RPMI7951 (cell line): Measurements from ENCODE around the gene GFRA4. TPM values are rescaled to one million over a fixed set of nuclear protein-coding genes. Genes with fewer than 3 reads are reported as not detected.

Experiments
- DNase-seq: peaks from one replicate; pipeline ENCODE4 v3.0.0-alpha.2; 2012; ENCODE audit warnings: low read depth
- total RNA-seq: library from RNA; depleted of rRNA; stranded (reverse); fragments of >200 nt; shearing (Covaris generic); gene quantifications from 2 replicates; pipeline ENCODE4 v1.2.3, GENCODE V29; 2014; rRNA removed

The GFRA4 gene
- total RNA-seq, result not detected in 2 replicates

GRCh38 chr20:3663031-3663701 lies at the start of gene GFRA4:
GFRA4 (minus strand) TSS chr20:3663399; CDS start chr20:3663399, 0 bp downstream.
- no peak for DNase-seq

- no peak for DNase-seq
Observed at GRCh38 chr20:3712279-3712873, 49.2 kb upstream of the GFRA4 start, which contains the start of gene SIGLEC1. SIGLEC1 (minus strand) TSS chr20:3712600; CDS start chr20:3707128, 5,472 bp downstream.

GRCh38 chr20:3711484-3711941 lies 48.3 kb upstream of the GFRA4 start:
- DNase-seq, result no peak

GRCh38 chr20:3710703-3711483 lies 47.7 kb upstream of the GFRA4 start:
- peak; percentile 50 for DNase-seq

- no peak for DNase-seq
Observed at GRCh38 chr20:3710011-3710466, 46.8 kb upstream of the GFRA4 start.

GRCh38 chr20:3707508-3707899 lies 44.3 kb upstream of the GFRA4 start:
- DNase-seq, result no peak

GRCh38 chr20:3706774-3707507 lies 43.7 kb upstream of the GFRA4 start:
- peak; percentile 34 for DNase-seq

GRCh38 chr20:3705970-3706739 lies 43.0 kb upstream of the GFRA4 start:
- no peak for DNase-seq

- no peak for DNase-seq
Observed at GRCh38 chr20:3705491-3705969, 42.3 kb upstream of the GFRA4 start.

- peak; percentile 31 for DNase-seq
Observed at GRCh38 chr20:3704087-3704486, 40.9 kb upstream of the GFRA4 start.

GRCh38 chr20:3702611-3703391 lies 39.6 kb upstream of the GFRA4 start:
- DNase-seq, result no peak

- DNase-seq, result no peak
Observed at GRCh38 chr20:3701061-3701998, 38.1 kb upstream of the GFRA4 start.

- no peak for DNase-seq
Observed at GRCh38 chr20:3699037-3699436, 35.8 kb upstream of the GFRA4 start.

- DNase-seq, result no peak
Observed at GRCh38 chr20:3698591-3699001, 35.4 kb upstream of the GFRA4 start.

GRCh38 chr20:3697588-3698305 lies 34.5 kb upstream of the GFRA4 start:
- peak; percentile 32 for DNase-seq

- no peak for DNase-seq
Observed at GRCh38 chr20:3696745-3697587, 33.8 kb upstream of the GFRA4 start.

- DNase-seq, result peak; percentile 22
Observed at GRCh38 chr20:3696200-3696599, 33.0 kb upstream of the GFRA4 start.
